K562 (cell line): ENCODE measurements around the gene ATL1. TPM values are rescaled to one million over a fixed set of nuclear protein-coding genes. Genes with fewer than 3 reads are reported as not detected.

Source experiments
- ATAC-seq: fragments of 200-7000 bp; cut with Tn5 transposase; 3 replicates; pipeline ENCODE4 v1.9.1; 2020; ENCODE audit warnings: moderate library complexity
- BruUV-seq: library from RNA; stranded (reverse); fragments of 400-500 nt; replicated peaks from 2 replicates; lab custom pipeline; 2021; lab: Mats Ljungman, UMichigan
- CTCF ChIA-PET: fragments of 300-600 bp; formaldehyde crosslinking; extraction: SDS; loops from one replicate; lab custom pipeline; 2021; ENCODE audit warnings: low intra/inter-chr PET ratio; lab: Yijun Ruan, JAX
- POLR2A ChIA-PET: fragments of 300-600, 350-650 bp; sonication (Branson Sonifier 250); formaldehyde crosslinking; extraction: SDS; loops from one replicate; lab custom pipeline; 2021; ENCODE audit warnings: antibody characterized with exemption, inconsistent platforms; lab: Yijun Ruan, JAX
- DNase-seq, 4 experiments: peaks; one replicate each; pipeline versions ENCODE4 v3.0.0 to v3.0.0-alpha.2; 2011 to 2018; ENCODE audit warnings: low spot score in 3 of 4, mixed read lengths in 3 of 4; ENCODE audit errors: extremely low read depth in 1 of 4
- FAIRE-seq: peaks from 2 replicates; lab custom pipeline; 2011; peaks lifted over from hg19 to GRCh38; lab: Jason Lieb, UNC
- H2AFZ ChIP-seq: 2 replicates; pipeline ENCODE4 v1.6.0; 2011; ENCODE audit warnings: low read depth, low read length, control low read depth, inconsistent platforms
- H3K27ac ChIP-seq: fragments of 200-600 bp; 3 replicates; pipeline ENCODE4 v1.8.0; 2011; ENCODE audit warnings: low read depth, mild to moderate bottlenecking, control low read depth, inconsistent platforms, low read length, moderate library complexity, mixed read lengths; ENCODE audit errors: extremely low read depth
- H3K27me3 ChIP-seq, 2 experiments: fragments of 300-600 bp in 1 of 2; 2 replicates in 1 of 2; 3 replicates in 1 of 2; pipeline versions ENCODE4 v1.6.0 to v1.8.0; 2011; ENCODE audit warnings: inconsistent platforms in 2 of 2, low read length in 2 of 2, mild to moderate bottlenecking in 1 of 2, mixed read lengths in 1 of 2, moderate library complexity in 1 of 2; ENCODE audit not compliant: control insufficient read depth in 2 of 2, insufficient read depth in 2 of 2
- H3K36me3 ChIP-seq: fragments of 300-600 bp; 3 replicates; pipeline ENCODE4 v1.8.0; 2011; ENCODE audit warnings: mild to moderate bottlenecking, low read length, inconsistent platforms; ENCODE audit not compliant: control insufficient read depth, insufficient read depth
- H3K4me1 ChIP-seq, 2 experiments: fragments of 200-600 bp in 1 of 2; replicated peaks in 1 of 2; 2 replicates in 1 of 2; 3 replicates in 1 of 2; pipeline versions ENCODE4 v1.5.1 to v1.8.0; 2011; ENCODE audit warnings: inconsistent platforms in 2 of 2, low read length in 2 of 2, mild to moderate bottlenecking in 1 of 2, mixed read lengths in 1 of 2, moderate library complexity in 1 of 2; ENCODE audit not compliant: control insufficient read depth in 2 of 2, insufficient read depth in 2 of 2
- H3K4me2 ChIP-seq: 2 replicates; pipeline ENCODE4 v1.6.1; 2011; ENCODE audit warnings: low read length, control low read depth, inconsistent platforms, mixed read lengths; ENCODE audit not compliant: insufficient read depth
- H3K4me3 ChIP-seq: fragments of 200-600 bp; sonication (generic), shearing (Covaris generic); 2 replicates; pipeline ENCODE4 v1.5.1; 2016; ENCODE audit warnings: control low read depth, inconsistent platforms
- H3K79me2 ChIP-seq: fragments of 200-600 bp; 3 replicates; pipeline ENCODE4 v1.8.0; 2011; ENCODE audit warnings: low read length, inconsistent platforms; ENCODE audit not compliant: control insufficient read depth, insufficient read depth
- H3K9ac ChIP-seq, 2 experiments: 2 replicates each; pipeline versions ENCODE4 v1.6.0 to v1.6.1; 2011; ENCODE audit warnings: low read depth in 2 of 2, low read length in 2 of 2, control low read depth in 1 of 2, inconsistent platforms in 1 of 2, mild to moderate bottlenecking in 1 of 2, mixed read lengths in 1 of 2; ENCODE audit not compliant: insufficient read depth in 1 of 2
- H3K9me1 ChIP-seq: one replicate; pipeline ENCODE4 v1.6.0; 2011; ENCODE audit warnings: inconsistent platforms, mild to moderate bottlenecking, low read length, moderate library complexity; ENCODE audit not compliant: control insufficient read depth, insufficient read depth
- H3K9me3 ChIP-seq: replicated peaks from 2 replicates; pipeline ENCODE4 v1.5.1; 2011; ENCODE audit warnings: low read depth, low read length, inconsistent platforms; ENCODE audit not compliant: control insufficient read depth, insufficient read depth
- H4K20me1 ChIP-seq: replicated peaks from 2 replicates; pipeline ENCODE4 v1.6.1; 2011; ENCODE audit warnings: low read length, inconsistent platforms, mixed read lengths; ENCODE audit not compliant: control insufficient read depth, insufficient read depth
- DNMT1 ChIP-seq: fragments of 450-650 bp; IDR thresholded peaks from 2 replicates; pipeline ENCODE4 v1.6.1; 2016; ENCODE audit warnings: antibody characterized with exemption, mild to moderate bottlenecking
- ETS2 ChIP-seq: IDR thresholded peaks from 2 replicates; pipeline ENCODE4 v1.6.1; 2016; ENCODE audit warnings: borderline replicate concordance, missing genetic modification characterization, mild to moderate bottlenecking, moderate library complexity, missing compliant biosample characterization; ENCODE audit not compliant: poor library complexity, severe bottlenecking
- HDAC2 ChIP-seq: fragments of 450-650 bp; IDR thresholded peaks from 2 replicates; pipeline ENCODE4 v1.6.1; 2016; ENCODE audit warnings: mild to moderate bottlenecking
- HDAC3 ChIP-seq: fragments of 450-650 bp; IDR thresholded peaks from 2 replicates; pipeline ENCODE4 v1.6.1; 2018; ENCODE audit warnings: borderline replicate concordance, mild to moderate bottlenecking, moderate library complexity; ENCODE audit not compliant: partially characterized antibody
- ILK ChIP-seq: fragments of 450-650 bp; IDR thresholded peaks from 2 replicates; pipeline ENCODE4 v1.6.1; 2016; ENCODE audit warnings: missing genetic modification characterization, low read depth, mild to moderate bottlenecking, missing compliant biosample characterization, moderate library complexity, borderline replicate concordance
- MAFK ChIP-seq: IDR thresholded peaks from 2 replicates; pipeline ENCODE4 v1.6.1; 2011; ENCODE audit warnings: low read length, improper control_type of control experiment
- PCBP1 ChIP-seq: fragments of 200-400 bp; formaldehyde crosslinking; IDR thresholded peaks from 2 replicates; pipeline ENCODE4 v1.6.1; 2018; ENCODE audit warnings: mild to moderate bottlenecking, low read depth, low read length; ENCODE audit not compliant: poor library complexity, severe bottlenecking
- ZNF3 ChIP-seq: fragments of 250-450 bp; sonication (Bioruptor Pico); IDR thresholded peaks from 2 replicates; pipeline ENCODE4 v1.5.0; 2021; ENCODE audit warnings: mild to moderate bottlenecking, moderate library complexity
- ZNF764 ChIP-seq: fragments of 250-450 bp; sonication (Bioruptor Pico); IDR thresholded peaks from 2 replicates; pipeline ENCODE4 v1.4.0; 2020; ENCODE audit warnings: low read depth, mild to moderate bottlenecking, moderate library complexity
- WGBS: fragments of 100-300 bp; shearing (Covaris generic); methylation state at CpG from one replicate; pipeline ENCODE4 v1.1.6; 2016; ENCODE audit warnings: low coverage, mixed read lengths; ENCODE audit not compliant: insufficient coverage; ENCODE audit errors: missing lambda C conversion rate; 5-methylcytosine and 5-hydroxymethylcytosine counted together
- in situ Hi-C: fragments of 300-500 bp; cut with MboI; formaldehyde crosslinking; loops from 4 replicates; pipeline ENCODE4 v1.15.0; 2018; ENCODE audit warnings: inconsistent platforms, mixed read lengths
- intact Hi-C: fragments of 100-400 bp; cut with micrococcal nuclease; formaldehyde crosslinking; loops from 2 replicates; pipeline ENCODE4 v1.14.2; 2022
- polyA plus RNA-seq, 8 experiments: library from polyadenylated mRNA; depleted of rRNA in 4 of 8; stranded (reverse) in 5 of 8; unstranded in 3 of 8; fragments of >200 nt; fragmentation: Nextera tagmentation in 2 of 8; fragmentation: Illumina TruSeq in 1 of 8; extraction: Ambion mirVana in 2 of 8; extraction: Trizol in 1 of 8; gene quantifications; 2 replicates each; pipeline versions ENCODE4 v1.2.1 to v1.2.3, GENCODE V29; 2011 to 2014; ENCODE audit warnings: inconsistent platforms in 1 of 8, missing spikeins in 1 of 8
- total RNA-seq, 7 experiments: library from RNA; depleted of rRNA in 6 of 7; stranded (reverse); fragments of >200 nt in 6 of 7; fragmentation: Illumina TruSeq in 2 of 7; extraction: Trizol in 2 of 7; gene quantifications; 2 replicates each; pipeline versions ENCODE4 v1.2.1 to v1.2.3, GENCODE V29; 2011 to 2021; ENCODE audit warnings: low replicate concordance in 1 of 7
- TF ChIP-seq, protein P1 (sequence below): sonication (generic); formaldehyde crosslinking; IDR thresholded peaks from 2 replicates; pipeline ENCODE4 v1.8.0; 2022; ENCODE audit warnings: mild to moderate bottlenecking, missing genetic modification reagents
- TF ChIP-seq, protein P2 (sequence below), 3 experiments: fragments of 200-800 bp in 1 of 3; fragments of 250-450 bp in 1 of 3; fragments of 450-650 bp in 1 of 3; sonication (Bioruptor Pico) in 1 of 3; sonication (Bioruptor generic) in 1 of 3; formaldehyde crosslinking in 1 of 3; IDR thresholded peaks; 2 replicates each; pipeline versions ENCODE4 v1.6.1 to v1.8.0; 2016 to 2022; ENCODE audit warnings: mild to moderate bottlenecking in 2 of 3, missing genetic modification characterization in 2 of 3, missing compliant biosample characterization in 1 of 3, moderate library complexity in 1 of 3

ATL1 gene
- total and polyA plus RNA-seq, 9 of the 15 experiments (the other 6 are each of a cell fraction or from before 2014, with no cell fraction given) = 0.04 to 0.16 (median 0.07) TPM; not detected in 4

DNA sequence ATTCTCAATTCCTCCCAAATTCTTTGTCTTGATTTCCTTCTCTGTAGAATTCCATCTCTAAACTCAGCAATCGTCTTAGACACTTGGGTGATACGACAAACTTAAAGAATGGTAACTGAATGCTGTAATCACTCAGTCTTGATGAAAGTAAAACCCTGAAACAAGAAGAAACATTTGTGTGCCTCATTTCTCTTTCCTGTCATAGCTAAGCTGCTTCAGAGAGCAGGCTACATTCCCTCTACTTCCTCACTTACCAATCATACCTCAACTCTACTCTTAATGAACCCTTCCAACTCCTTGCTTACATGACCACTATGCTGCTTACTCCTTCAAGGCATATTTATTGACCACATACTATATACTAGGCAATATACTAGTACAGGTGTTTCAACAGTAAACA is 35.9 kb upstream of the ATL1 start:
- Histone ChIP-seq H3K4me1 (peaks cover 0 to 2% of the 10 kb centered on the region in 2 experiments; a peak in 3 of 5 replicates), H3K27me3 (no peaks in the 10 kb centered on the region), H3K9me1 (no peaks in the 10 kb centered on the region), H3K36me3 (peaks cover 14% of the 10 kb centered on the region; the same call in 2 of the 3 replicates), H4K20me1 (peaks cover 5% of the 10 kb centered on the region; the same call in 1 of the 2 replicates), H3K4me2 (no peak overlapping the region), H3K27ac (no peak overlapping the region), H2AFZ (no peak overlapping the region), H3K9me3 (no peaks in the 10 kb centered on the region), H3K9ac (no peak overlapping the region), H3K79me2 (peaks cover 87% of the 10 kb centered on the region), H3K4me3 (no peak overlapping the region)
- DNase-seq = no peak
- intact Hi-C loops = no loop called here
- no peak for ATAC-seq
- ChIA-PET CTCF (interaction anchor here (0.5 kb wide), 1 partner anchor 216 kb away, joined by 5 read pairs; no protein-coding TSS in a partner anchor), POLR2A (no interaction called here)
- FAIRE-seq = no peak
- in situ Hi-C loops = loop anchor here (10.0 kb wide), 1 partner anchor 199 kb away; no protein-coding TSS in a partner anchor
- 91% methylated on average over 2 of the region's 2 CpGs for WGBS
- BruUV-seq = no TSS peak
- TF ChIP-seq ETS2 (no peak), HDAC2 (no peak), ZNF3 (no peak), DNMT1 (no peak), PCBP1 (no peak), ZNF764 (CRISPR knock-in tag) (no peak), ILK (tag) (no peak), MAFK (no peak), HDAC3 (no peak)
- TF ChIP-seq, protein P1, sequence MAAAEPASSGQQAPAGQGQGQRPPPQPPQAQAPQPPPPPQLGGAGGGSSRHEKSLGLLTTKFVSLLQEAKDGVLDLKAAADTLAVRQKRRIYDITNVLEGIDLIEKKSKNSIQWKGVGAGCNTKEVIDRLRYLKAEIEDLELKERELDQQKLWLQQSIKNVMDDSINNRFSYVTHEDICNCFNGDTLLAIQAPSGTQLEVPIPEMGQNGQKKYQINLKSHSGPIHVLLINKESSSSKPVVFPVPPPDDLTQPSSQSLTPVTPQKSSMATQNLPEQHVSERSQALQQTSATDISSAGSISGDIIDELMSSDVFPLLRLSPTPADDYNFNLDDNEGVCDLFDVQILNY (CRISPR knock-in tag) = no peak
- TF ChIP-seq, protein P2, sequence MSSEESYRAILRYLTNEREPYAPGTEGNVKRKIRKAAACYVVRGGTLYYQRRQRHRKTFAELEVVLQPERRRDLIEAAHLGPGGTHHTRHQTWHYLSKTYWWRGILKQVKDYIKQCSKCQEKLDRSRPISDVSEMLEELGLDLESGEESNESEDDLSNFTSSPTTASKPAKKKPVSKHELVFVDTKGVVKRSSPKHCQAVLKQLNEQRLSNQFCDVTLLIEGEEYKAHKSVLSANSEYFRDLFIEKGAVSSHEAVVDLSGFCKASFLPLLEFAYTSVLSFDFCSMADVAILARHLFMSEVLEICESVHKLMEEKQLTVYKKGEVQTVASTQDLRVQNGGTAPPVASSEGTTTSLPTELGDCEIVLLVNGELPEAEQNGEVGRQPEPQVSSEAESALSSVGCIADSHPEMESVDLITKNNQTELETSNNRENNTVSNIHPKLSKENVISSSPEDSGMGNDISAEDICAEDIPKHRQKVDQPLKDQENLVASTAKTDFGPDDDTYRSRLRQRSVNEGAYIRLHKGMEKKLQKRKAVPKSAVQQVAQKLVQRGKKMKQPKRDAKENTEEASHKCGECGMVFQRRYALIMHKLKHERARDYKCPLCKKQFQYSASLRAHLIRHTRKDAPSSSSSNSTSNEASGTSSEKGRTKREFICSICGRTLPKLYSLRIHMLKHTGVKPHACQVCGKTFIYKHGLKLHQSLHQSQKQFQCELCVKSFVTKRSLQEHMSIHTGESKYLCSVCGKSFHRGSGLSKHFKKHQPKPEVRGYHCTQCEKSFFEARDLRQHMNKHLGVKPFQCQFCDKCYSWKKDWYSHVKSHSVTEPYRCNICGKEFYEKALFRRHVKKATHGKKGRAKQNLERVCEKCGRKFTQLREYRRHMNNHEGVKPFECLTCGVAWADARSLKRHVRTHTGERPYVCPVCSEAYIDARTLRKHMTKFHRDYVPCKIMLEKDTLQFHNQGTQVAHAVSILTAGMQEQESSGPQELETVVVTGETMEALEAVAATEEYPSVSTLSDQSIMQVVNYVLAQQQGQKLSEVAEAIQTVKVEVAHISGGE (CRISPR knock-in tag; IDR thresholded peaks at IDR 0.05) = no peak
